HG03457 (cell line): ENCODE results near the gene DCDC2C.

Experiments
- ATAC-seq: cut with Tn5 transposase; IDR thresholded peaks from one replicate; pipeline ENCODE4 v1.9.1; 2021; ENCODE audit warnings: moderate number of reproducible peaks; ENCODE audit not compliant: unreplicated experiment

The DCDC2C gene

GRCh38 chr2:3742743-3743508 lies 39.6 kb downstream of the DCDC2C start:
- no peak for ATAC-seq

- ATAC-seq, result no peak
Observed at GRCh38 chr2:3743951-3744555, 40.7 kb downstream of the DCDC2C start.

GRCh38 chr2:3745920-3746319 lies 42.5 kb downstream of the DCDC2C start:
- no peak for ATAC-seq

- ATAC-seq, result no peak
Observed at GRCh38 chr2:3747032-3747654, 43.8 kb downstream of the DCDC2C start.

- no peak for ATAC-seq
Observed at GRCh38 chr2:3747826-3748225, 44.5 kb downstream of the DCDC2C start.

GRCh38 chr2:3749201-3749600 lies 45.8 kb downstream of the DCDC2C start:
- ATAC-seq, result no peak

GRCh38 chr2:3751251-3751650 lies 47.9 kb downstream of the DCDC2C start:
- no peak for ATAC-seq

GRCh38 chr2:3751806-3752205 lies 48.4 kb downstream of the DCDC2C start:
- no peak for ATAC-seq

- no peak for ATAC-seq
Observed at GRCh38 chr2:3752376-3752775, 49.0 kb downstream of the DCDC2C start.

GRCh38 chr2:3753561-3753960 lies 50.2 kb downstream of the DCDC2C start:
- ATAC-seq, result no peak

- no peak for ATAC-seq
Observed at GRCh38 chr2:3754280-3754679, 50.9 kb downstream of the DCDC2C start.

GRCh38 chr2:3754795-3755194 lies 51.4 kb downstream of the DCDC2C start:
- ATAC-seq, result no peak

- ATAC-seq, result no peak
Observed at GRCh38 chr2:3755277-3755676, 51.9 kb downstream of the DCDC2C start.

GRCh38 chr2:3756306-3756705 lies 52.9 kb downstream of the DCDC2C start:
- no peak for ATAC-seq

- no peak for ATAC-seq
Observed at GRCh38 chr2:3758906-3759305, 55.5 kb downstream of the DCDC2C start.

- no peak for ATAC-seq
Observed at GRCh38 chr2:3759331-3759730, 56.0 kb downstream of the DCDC2C start.

GRCh38 chr2:3759761-3760160 lies 56.4 kb downstream of the DCDC2C start:
- ATAC-seq, result no peak

- no peak for ATAC-seq
Observed at GRCh38 chr2:3761272-3761671, 57.9 kb downstream of the DCDC2C start.

GRCh38 chr2:3762771-3763447 lies 59.5 kb downstream of the DCDC2C start:
- ATAC-seq, result no peak

- no peak for ATAC-seq
Observed at GRCh38 chr2:3766824-3767223, 63.4 kb downstream of the DCDC2C start.

- no peak for ATAC-seq
Observed at GRCh38 chr2:3768960-3769765, 65.8 kb downstream of the DCDC2C start.
